Neural cell (in vitro differentiated cells): ENCODE results near the gene MGST3. TPM values are rescaled to one million over a fixed set of nuclear protein-coding genes. Genes with fewer than 3 reads are reported as not detected.

Source experiments
- H2AFZ ChIP-seq: fragments of 200-600, 300-800 bp; sonication (generic), shearing (Covaris generic); 2 replicates; pipeline ENCODE4 v1.6.0; 2014; ENCODE audit warnings: low read depth, mild to moderate bottlenecking, antibody characterized with exemption, low read length, moderate library complexity
- H3F3A ChIP-seq: fragments of 200-600 bp; shearing (Covaris generic); 2 replicates; pipeline ENCODE4 v1.6.1; 2016; ENCODE audit warnings: mild to moderate bottlenecking, moderate library complexity, mixed read lengths, antibody characterized with exemption, low read length; ENCODE audit not compliant: insufficient read depth, poor library complexity, severe bottlenecking
- H3K27ac ChIP-seq: fragments of 200-600, 300-800 bp; sonication (generic), shearing (Covaris generic); 2 replicates; pipeline ENCODE4 v1.5.1; 2014; ENCODE audit warnings: mild to moderate bottlenecking, low read length, moderate library complexity
- H3K27me3 ChIP-seq: fragments of 300-800, 200-600 bp; sonication (generic), shearing (Covaris generic); 2 replicates; pipeline ENCODE4 v1.6.0; 2014; ENCODE audit warnings: mild to moderate bottlenecking, low read depth, low read length, moderate library complexity; ENCODE audit not compliant: insufficient read depth
- H3K36me3 ChIP-seq: fragments of 300-800, 200-600 bp; sonication (generic), shearing (Covaris generic); 2 replicates; pipeline ENCODE4 v1.5.1; 2014; ENCODE audit warnings: mild to moderate bottlenecking, antibody characterized with exemption, low read length, moderate library complexity; ENCODE audit not compliant: insufficient read depth
- H3K4me2 ChIP-seq: fragments of 300-800, 200-600 bp; sonication (generic), shearing (Covaris generic); 2 replicates; pipeline ENCODE4 v1.6.0; 2014; ENCODE audit warnings: mild to moderate bottlenecking, low read length
- H3K4me3 ChIP-seq: fragments of 300-800, 200-600 bp; sonication (generic), shearing (Covaris generic); 2 replicates; pipeline ENCODE4 v1.5.1; 2014; ENCODE audit warnings: mild to moderate bottlenecking, low read length, moderate library complexity
- H3K79me2 ChIP-seq: fragments of 200-600 bp; shearing (Covaris generic); replicated peaks from 2 replicates; pipeline ENCODE4 v1.6.0; 2014; ENCODE audit warnings: mild to moderate bottlenecking, low read length, moderate library complexity; ENCODE audit not compliant: insufficient read depth
- H3K9ac ChIP-seq: fragments of 300-800, 200-600 bp; sonication (generic), shearing (Covaris generic); 2 replicates; pipeline ENCODE4 v1.6.1; 2016; ENCODE audit warnings: mild to moderate bottlenecking, low read length, mixed read lengths
- H3K9me2 ChIP-seq: fragments of 200-600 bp; shearing (Covaris generic); 2 replicates; pipeline ENCODE4 v1.6.1; 2016; ENCODE audit warnings: mild to moderate bottlenecking, low read length, mixed read lengths; ENCODE audit not compliant: insufficient read depth
- H3K9me3 ChIP-seq: fragments of 200-600, 300-800 bp; sonication (generic), shearing (Covaris generic); 2 replicates; pipeline ENCODE4 v1.6.1; 2016; ENCODE audit warnings: mild to moderate bottlenecking, mixed run types, low read length, moderate library complexity, mixed read lengths
- H4K20me1 ChIP-seq: fragments of 200-600 bp; shearing (Covaris generic); 2 replicates; pipeline ENCODE4 v1.6.1; 2016; ENCODE audit warnings: mild to moderate bottlenecking, mixed run types; ENCODE audit not compliant: insufficient read depth
- EP300 ChIP-seq: fragments of 450-650 bp; conservative IDR thresholded peaks from 2 replicates; pipeline ENCODE4 v1.6.1; 2014; ENCODE audit warnings: antibody characterized with exemption, mild to moderate bottlenecking, moderate library complexity; ENCODE audit not compliant: poor library complexity, severe bottlenecking
- EZH2 ChIP-seq: fragments of 200-600, 300-800 bp; shearing (Covaris generic), sonication (generic); IDR thresholded peaks from 2 replicates; pipeline ENCODE4 v1.6.1; 2014; ENCODE audit warnings: antibody characterized with exemption, low read length, borderline replicate concordance, mild to moderate bottlenecking; ENCODE audit not compliant: insufficient read depth, poor library complexity, severe bottlenecking
- MXI1 ChIP-seq: fragments of 450-650 bp; conservative IDR thresholded peaks from 2 replicates; pipeline ENCODE4 v1.6.1; 2014; ENCODE audit warnings: antibody characterized with exemption, mild to moderate bottlenecking; ENCODE audit not compliant: poor library complexity, severe bottlenecking
- POLR2AphosphoS5 ChIP-seq: IDR thresholded peaks from 2 replicates; pipeline ENCODE4 v1.6.1; 2012
- RAD21 ChIP-seq: fragments of 450-650 bp; conservative IDR thresholded peaks from 2 replicates; pipeline ENCODE4 v1.6.1; 2014; ENCODE audit warnings: antibody characterized with exemption, mild to moderate bottlenecking, moderate library complexity
- SMC3 ChIP-seq: fragments of 450-650 bp; conservative IDR thresholded peaks from 2 replicates; pipeline ENCODE4 v1.6.1; 2014; ENCODE audit warnings: antibody characterized with exemption, mild to moderate bottlenecking, moderate library complexity; ENCODE audit not compliant: poor library complexity
- TAF1 ChIP-seq: IDR thresholded peaks from 2 replicates; pipeline ENCODE4 v1.6.1; 2012; ENCODE audit warnings: low read depth
- polyA plus RNA-seq: library from polyadenylated mRNA; depleted of rRNA; stranded (reverse); fragments of >200 nt; gene quantifications from 2 replicates; pipeline ENCODE4 v1.2.3, GENCODE V29; 2014
- TF ChIP-seq, protein P1 (sequence below): fragments of 450-650 bp; IDR thresholded peaks from 2 replicates; pipeline ENCODE4 v1.5.1; 2014; ENCODE audit warnings: antibody characterized with exemption, mild to moderate bottlenecking, moderate library complexity; ENCODE audit not compliant: poor library complexity, severe bottlenecking
- TF ChIP-seq, protein P2 (sequence below): IDR thresholded peaks from 2 replicates; pipeline ENCODE4 v1.6.1; 2012; ENCODE audit warnings: borderline replicate concordance

The MGST3 gene
- polyA plus RNA-seq, 1 donor from 2014 or later, result 219 TPM

DNA sequence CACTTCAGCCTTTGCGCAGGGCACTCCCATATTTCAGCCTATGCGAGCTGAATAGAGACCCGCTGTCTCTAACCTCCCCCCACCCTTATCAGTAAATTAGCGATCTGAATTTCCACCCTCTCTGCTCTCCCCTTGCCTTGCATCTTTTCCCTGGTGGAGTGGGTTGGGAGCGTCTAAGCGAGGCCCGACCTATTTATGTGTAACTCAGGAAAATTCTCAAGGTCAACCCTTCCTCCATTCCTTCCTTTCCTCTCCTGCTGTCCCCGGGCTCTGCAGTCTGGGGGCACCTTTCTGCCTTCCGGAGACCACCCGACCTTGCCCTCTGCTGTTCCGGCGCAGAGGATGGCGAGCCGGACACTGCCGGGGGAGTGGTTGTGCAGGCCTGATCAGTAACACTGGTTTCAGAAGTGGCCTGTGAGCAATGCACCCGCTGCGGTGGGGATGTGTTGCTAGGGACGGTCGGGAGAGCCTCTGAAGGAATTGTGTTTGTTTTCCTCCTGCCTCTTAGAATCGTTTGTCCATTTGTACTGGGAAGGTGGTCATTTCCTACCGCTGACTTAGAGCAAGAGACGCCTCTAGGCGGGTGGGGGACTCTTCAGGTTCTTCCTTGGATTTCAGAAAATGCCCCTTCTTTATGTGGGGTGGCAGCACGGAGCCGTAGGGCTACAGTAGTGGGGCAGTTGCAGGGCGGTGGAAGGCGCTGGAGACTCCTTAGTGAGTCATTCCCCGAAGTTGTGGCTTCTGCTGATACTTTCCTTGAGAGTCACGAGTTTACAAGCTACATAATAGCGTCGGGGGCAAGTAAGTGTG is 513 bp downstream of the MGST3 start:
- peak overlapping the region; percentile 71 for H2AFZ ChIP-seq
- H3K27ac ChIP-seq, result no peak overlapping the region
- no peaks in the 10 kb centered on the region for H3K9me3 ChIP-seq
- peak overlapping the region; percentile 68 for H3K9ac ChIP-seq
- no peaks in the 10 kb centered on the region for H3K36me3 ChIP-seq
- H3K4me3 ChIP-seq, result peak overlapping the region; percentile 82
- peak overlapping the region; percentile 63 for H3K4me2 ChIP-seq
- H3K27me3 ChIP-seq, result no peaks in the 10 kb centered on the region
- H3F3A ChIP-seq, result no peaks in the 10 kb centered on the region
- H3K9me2 ChIP-seq, result no peaks in the 10 kb centered on the region
- TF ChIP-seq, protein P1, sequence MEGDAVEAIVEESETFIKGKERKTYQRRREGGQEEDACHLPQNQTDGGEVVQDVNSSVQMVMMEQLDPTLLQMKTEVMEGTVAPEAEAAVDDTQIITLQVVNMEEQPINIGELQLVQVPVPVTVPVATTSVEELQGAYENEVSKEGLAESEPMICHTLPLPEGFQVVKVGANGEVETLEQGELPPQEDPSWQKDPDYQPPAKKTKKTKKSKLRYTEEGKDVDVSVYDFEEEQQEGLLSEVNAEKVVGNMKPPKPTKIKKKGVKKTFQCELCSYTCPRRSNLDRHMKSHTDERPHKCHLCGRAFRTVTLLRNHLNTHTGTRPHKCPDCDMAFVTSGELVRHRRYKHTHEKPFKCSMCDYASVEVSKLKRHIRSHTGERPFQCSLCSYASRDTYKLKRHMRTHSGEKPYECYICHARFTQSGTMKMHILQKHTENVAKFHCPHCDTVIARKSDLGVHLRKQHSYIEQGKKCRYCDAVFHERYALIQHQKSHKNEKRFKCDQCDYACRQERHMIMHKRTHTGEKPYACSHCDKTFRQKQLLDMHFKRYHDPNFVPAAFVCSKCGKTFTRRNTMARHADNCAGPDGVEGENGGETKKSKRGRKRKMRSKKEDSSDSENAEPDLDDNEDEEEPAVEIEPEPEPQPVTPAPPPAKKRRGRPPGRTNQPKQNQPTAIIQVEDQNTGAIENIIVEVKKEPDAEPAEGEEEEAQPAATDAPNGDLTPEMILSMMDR, result peak; percentile 22
- TF ChIP-seq MXI1 (no peak), TAF1 (peak; percentile 58)
- peaks cover 5% of the 10 kb centered on the region for H3K79me2 ChIP-seq
- H4K20me1 ChIP-seq, result no peaks in the 10 kb centered on the region

DNA sequence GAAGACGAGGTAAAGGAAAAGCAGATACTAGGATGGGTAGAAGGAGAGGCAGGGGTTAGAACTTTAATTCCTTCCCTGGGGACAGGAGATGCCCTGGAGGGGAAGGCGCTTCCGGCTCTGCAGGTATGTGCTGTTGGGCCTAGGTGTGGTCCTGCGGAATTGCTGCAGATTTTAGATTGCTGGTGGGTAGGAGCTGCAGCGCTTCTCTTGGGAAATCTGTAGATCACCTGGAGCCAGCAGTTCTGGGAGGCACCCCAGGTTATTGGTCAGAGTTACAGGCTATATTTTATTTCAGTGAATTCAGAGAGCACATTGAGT is 1.1 kb downstream of the MGST3 start:
- no peak overlapping the region for H2AFZ ChIP-seq
- H4K20me1 ChIP-seq, result no peaks in the 10 kb centered on the region
- peak overlapping the region; percentile 82 for H3K4me3 ChIP-seq
- H3K27ac ChIP-seq, result no peak overlapping the region
- peak overlapping the region; percentile 68 for H3K9ac ChIP-seq
- no peaks in the 10 kb centered on the region for H3F3A ChIP-seq
- no peaks in the 10 kb centered on the region for H3K27me3 ChIP-seq
- no peaks in the 10 kb centered on the region for H3K36me3 ChIP-seq
- TF ChIP-seq EP300, result no peak
- no peak for TF ChIP-seq RAD21
- no peak for TF ChIP-seq EZH2
- no peak for TF ChIP-seq POLR2AphosphoS5
- TF ChIP-seq, protein P2, sequence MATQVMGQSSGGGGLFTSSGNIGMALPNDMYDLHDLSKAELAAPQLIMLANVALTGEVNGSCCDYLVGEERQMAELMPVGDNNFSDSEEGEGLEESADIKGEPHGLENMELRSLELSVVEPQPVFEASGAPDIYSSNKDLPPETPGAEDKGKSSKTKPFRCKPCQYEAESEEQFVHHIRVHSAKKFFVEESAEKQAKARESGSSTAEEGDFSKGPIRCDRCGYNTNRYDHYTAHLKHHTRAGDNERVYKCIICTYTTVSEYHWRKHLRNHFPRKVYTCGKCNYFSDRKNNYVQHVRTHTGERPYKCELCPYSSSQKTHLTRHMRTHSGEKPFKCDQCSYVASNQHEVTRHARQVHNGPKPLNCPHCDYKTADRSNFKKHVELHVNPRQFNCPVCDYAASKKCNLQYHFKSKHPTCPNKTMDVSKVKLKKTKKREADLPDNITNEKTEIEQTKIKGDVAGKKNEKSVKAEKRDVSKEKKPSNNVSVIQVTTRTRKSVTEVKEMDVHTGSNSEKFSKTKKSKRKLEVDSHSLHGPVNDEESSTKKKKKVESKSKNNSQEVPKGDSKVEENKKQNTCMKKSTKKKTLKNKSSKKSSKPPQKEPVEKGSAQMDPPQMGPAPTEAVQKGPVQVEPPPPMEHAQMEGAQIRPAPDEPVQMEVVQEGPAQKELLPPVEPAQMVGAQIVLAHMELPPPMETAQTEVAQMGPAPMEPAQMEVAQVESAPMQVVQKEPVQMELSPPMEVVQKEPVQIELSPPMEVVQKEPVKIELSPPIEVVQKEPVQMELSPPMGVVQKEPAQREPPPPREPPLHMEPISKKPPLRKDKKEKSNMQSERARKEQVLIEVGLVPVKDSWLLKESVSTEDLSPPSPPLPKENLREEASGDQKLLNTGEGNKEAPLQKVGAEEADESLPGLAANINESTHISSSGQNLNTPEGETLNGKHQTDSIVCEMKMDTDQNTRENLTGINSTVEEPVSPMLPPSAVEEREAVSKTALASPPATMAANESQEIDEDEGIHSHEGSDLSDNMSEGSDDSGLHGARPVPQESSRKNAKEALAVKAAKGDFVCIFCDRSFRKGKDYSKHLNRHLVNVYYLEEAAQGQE, result no peak
- TF ChIP-seq, protein P1, result no peak
- no peak for TF ChIP-seq TAF1
- no peak for TF ChIP-seq MXI1
- TF ChIP-seq SMC3, result no peak
- H3K9me2 ChIP-seq, result no peaks in the 10 kb centered on the region
- no peaks in the 10 kb centered on the region for H3K9me3 ChIP-seq
- H3K4me2 ChIP-seq, result peak overlapping the region; percentile 63
- peaks cover 5% of the 10 kb centered on the region for H3K79me2 ChIP-seq
